Osteoblast (primary cell): ENCODE data around the gene MOCS2. TPM values are rescaled to one million over a fixed set of nuclear protein-coding genes. Genes with fewer than 3 reads are reported as not detected.

ENCODE experiments used
- DNase-seq: peaks from one replicate; pipeline ENCODE4 v3.0.0; 2011; ENCODE audit warnings: low spot score, mixed read lengths; ENCODE audit not compliant: insufficient read length; ENCODE audit errors: missing footprints
- H2AFZ ChIP-seq: 2 replicates; pipeline ENCODE4 v1.6.0; 2011; ENCODE audit warnings: mild to moderate bottlenecking, low read length
- H3K27ac ChIP-seq: 2 replicates; pipeline ENCODE4 v1.5.1; 2011; ENCODE audit warnings: mild to moderate bottlenecking, low read depth, low read length, moderate library complexity
- H3K27me3 ChIP-seq: 2 replicates; pipeline ENCODE4 v1.6.0; 2012; ENCODE audit warnings: mild to moderate bottlenecking, control low read depth, inconsistent platforms, low read length, moderate library complexity; ENCODE audit not compliant: insufficient read depth
- H3K36me3 ChIP-seq: 2 replicates; pipeline ENCODE4 v1.5.1; 2011; ENCODE audit warnings: mild to moderate bottlenecking, low read length, control low read depth, moderate library complexity; ENCODE audit not compliant: insufficient read depth
- H3K4me1 ChIP-seq: 2 replicates; pipeline ENCODE4 v1.5.1; 2011; ENCODE audit warnings: mild to moderate bottlenecking, low read length, control low read depth, moderate library complexity; ENCODE audit not compliant: insufficient read depth
- H3K4me2 ChIP-seq: 2 replicates; pipeline ENCODE4 v1.6.0; 2011; ENCODE audit warnings: mild to moderate bottlenecking, low read length; ENCODE audit not compliant: insufficient read depth
- H3K4me3 ChIP-seq: fragments of 200-600 bp; sonication (generic); 3 replicates; pipeline ENCODE4 v1.5.1; 2012; ENCODE audit warnings: mild to moderate bottlenecking, low read length, inconsistent platforms; ENCODE audit not compliant: insufficient read depth
- H3K79me2 ChIP-seq: 2 replicates; pipeline ENCODE4 v1.6.0; 2012; ENCODE audit warnings: mild to moderate bottlenecking, low read length, control low read depth, inconsistent platforms; ENCODE audit not compliant: insufficient read depth
- H3K9me3 ChIP-seq: 2 replicates; pipeline ENCODE4 v1.5.1; 2011; ENCODE audit warnings: low read depth, low read length, control low read depth
- H4K20me1 ChIP-seq: 2 replicates; pipeline ENCODE4 v1.6.0; 2012; ENCODE audit warnings: mild to moderate bottlenecking, low read length, control low read depth; ENCODE audit not compliant: insufficient read depth
- total RNA-seq: library from RNA; depleted of rRNA; stranded (reverse); fragments of >200 nt; gene quantifications from 2 replicates; pipeline ENCODE4 v1.2.3, GENCODE V29; 2012
- TF ChIP-seq, protein P1 (sequence below): IDR thresholded peaks from 2 replicates; pipeline ENCODE4 v1.5.1; 2011; ENCODE audit warnings: mild to moderate bottlenecking, low read depth, low read length, moderate library complexity; ENCODE audit errors: extremely low read depth

MOCS2 gene
- total RNA-seq, 1 donor: 42.3 TPM

GRCh38 chr5:53130266-53130665, 20.7 kb upstream of the MOCS2 start:
- DNase-seq: no peak
- Histone ChIP-seq H3K4me2 (no peak overlapping the region), H2AFZ (no peak overlapping the region), H3K9me3 (no peaks in the 10 kb centered on the region), H3K27ac (no peak overlapping the region), H4K20me1 (no peaks in the 10 kb centered on the region), H3K36me3 (no peaks in the 10 kb centered on the region), H3K4me3 (no peak overlapping the region), H3K79me2 (no peaks in the 10 kb centered on the region), H3K27me3 (no peaks in the 10 kb centered on the region), H3K4me1 (peaks cover 16% of the 10 kb centered on the region)
- TF ChIP-seq, protein P1, sequence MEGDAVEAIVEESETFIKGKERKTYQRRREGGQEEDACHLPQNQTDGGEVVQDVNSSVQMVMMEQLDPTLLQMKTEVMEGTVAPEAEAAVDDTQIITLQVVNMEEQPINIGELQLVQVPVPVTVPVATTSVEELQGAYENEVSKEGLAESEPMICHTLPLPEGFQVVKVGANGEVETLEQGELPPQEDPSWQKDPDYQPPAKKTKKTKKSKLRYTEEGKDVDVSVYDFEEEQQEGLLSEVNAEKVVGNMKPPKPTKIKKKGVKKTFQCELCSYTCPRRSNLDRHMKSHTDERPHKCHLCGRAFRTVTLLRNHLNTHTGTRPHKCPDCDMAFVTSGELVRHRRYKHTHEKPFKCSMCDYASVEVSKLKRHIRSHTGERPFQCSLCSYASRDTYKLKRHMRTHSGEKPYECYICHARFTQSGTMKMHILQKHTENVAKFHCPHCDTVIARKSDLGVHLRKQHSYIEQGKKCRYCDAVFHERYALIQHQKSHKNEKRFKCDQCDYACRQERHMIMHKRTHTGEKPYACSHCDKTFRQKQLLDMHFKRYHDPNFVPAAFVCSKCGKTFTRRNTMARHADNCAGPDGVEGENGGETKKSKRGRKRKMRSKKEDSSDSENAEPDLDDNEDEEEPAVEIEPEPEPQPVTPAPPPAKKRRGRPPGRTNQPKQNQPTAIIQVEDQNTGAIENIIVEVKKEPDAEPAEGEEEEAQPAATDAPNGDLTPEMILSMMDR: no peak

- Histone ChIP-seq H3K36me3 (no peaks in the 10 kb centered on the region), H3K4me3 (no peak overlapping the region), H3K4me2 (no peak overlapping the region), H3K9me3 (no peaks in the 10 kb centered on the region), H2AFZ (no peak overlapping the region), H3K4me1 (peaks cover 16% of the 10 kb centered on the region), H3K27me3 (no peaks in the 10 kb centered on the region), H3K79me2 (no peaks in the 10 kb centered on the region), H4K20me1 (no peaks in the 10 kb centered on the region), H3K27ac (no peak overlapping the region)
- DNase-seq: no peak
- TF ChIP-seq, protein P1: no peak
Measured at GRCh38 chr5:53128481-53128880, 18.9 kb upstream of the MOCS2 start.

GRCh38 chr5:53127107-53127506, 17.6 kb upstream of the MOCS2 start:
- Histone ChIP-seq H3K27ac (no peak overlapping the region), H3K4me2 (no peak overlapping the region), H3K36me3 (no peaks in the 10 kb centered on the region), H3K9me3 (no peaks in the 10 kb centered on the region), H3K4me1 (peaks cover 16% of the 10 kb centered on the region), H2AFZ (no peak overlapping the region), H3K27me3 (no peaks in the 10 kb centered on the region), H4K20me1 (no peaks in the 10 kb centered on the region), H3K79me2 (no peaks in the 10 kb centered on the region), H3K4me3 (no peak overlapping the region)
- DNase-seq: no peak
- TF ChIP-seq, protein P1: no peak

- H3K4me2 ChIP-seq: peak overlapping the region; percentile 2
- TF ChIP-seq, protein P1: no peak
- H3K9me3 ChIP-seq: no peaks in the 10 kb centered on the region
- H3K36me3 ChIP-seq: no peaks in the 10 kb centered on the region
- no peak overlapping the region for H3K27ac ChIP-seq
- H2AFZ ChIP-seq: no peak overlapping the region
- H3K27me3 ChIP-seq: no peaks in the 10 kb centered on the region
- no peaks in the 10 kb centered on the region for H4K20me1 ChIP-seq
- H3K4me3 ChIP-seq: no peak overlapping the region
- H3K79me2 ChIP-seq: no peaks in the 10 kb centered on the region
- H3K4me1 ChIP-seq: peaks cover 16% of the 10 kb centered on the region
- DNase-seq: peak; percentile 87
Measured at GRCh38 chr5:53126521-53126920, 17.0 kb upstream of the MOCS2 start.
